Measurements from ENCODE around the gene FXN. TPM values are rescaled to one million over a fixed set of nuclear protein-coding genes. Genes with fewer than 3 reads are reported as not detected.
A peak's percentile ranks its signal among the peaks of the same experiment; 100 is the strongest.

FXN gene
- total RNA-seq, 1 donor from 2014 or later = 22.7 TPM

- no peaks in the 10 kb centered on the region for H3K36me3 Mint-ChIP-seq (ENCODE audit: low read depth, unreplicated experiment)
- Histone ChIP-seq H2AFZ (ENCODE audit: low read depth, low read length) (no peak overlapping the region), H4K20me1 (ENCODE audit: insufficient read depth, low read length) (no peaks in the 10 kb centered on the region), H3K4me3 (ENCODE audit: insufficient read depth, low read depth, low read length) (no peak overlapping the region), H3K9me3 (ENCODE audit: insufficient read depth, low read depth, low read length) (no peaks in the 10 kb centered on the region), H3K4me2 (ENCODE audit: low read length) (no peak overlapping the region), H3K27me3 (ENCODE audit: insufficient read depth, low read length) (no peaks in the 10 kb centered on the region), H3K4me1 (ENCODE audit: insufficient read depth, low read length) (no peaks in the 10 kb centered on the region), H3K79me2 (ENCODE audit: insufficient read depth, low read length) (no peaks in the 10 kb centered on the region), H3K36me3 (ENCODE audit: insufficient read depth, low read length) (no peaks in the 10 kb centered on the region), H3K27ac (ENCODE audit: low read depth, low read length) (no peak overlapping the region), H3K9ac (ENCODE audit: low read length) (no peak overlapping the region)
- peaks cover 5% of the 10 kb centered on the region for H3K4me1 Mint-ChIP-seq (ENCODE audit: low read depth, unreplicated experiment)
- DNase-seq (ENCODE audit: low read depth) (no peak), FAIRE-seq (no peak)
- peaks cover 3% of the 10 kb centered on the region for H3K27me3 Mint-ChIP-seq (ENCODE audit: low read depth, unreplicated experiment)
- no peaks in the 10 kb centered on the region for H3K9me3 Mint-ChIP-seq (ENCODE audit: unreplicated experiment)
- no peak overlapping the region for H3K4me3 Mint-ChIP-seq (ENCODE audit: unreplicated experiment)
- H3K27ac Mint-ChIP-seq (ENCODE audit: unreplicated experiment) = no peak overlapping the region
- TF ChIP-seq, protein P1, sequence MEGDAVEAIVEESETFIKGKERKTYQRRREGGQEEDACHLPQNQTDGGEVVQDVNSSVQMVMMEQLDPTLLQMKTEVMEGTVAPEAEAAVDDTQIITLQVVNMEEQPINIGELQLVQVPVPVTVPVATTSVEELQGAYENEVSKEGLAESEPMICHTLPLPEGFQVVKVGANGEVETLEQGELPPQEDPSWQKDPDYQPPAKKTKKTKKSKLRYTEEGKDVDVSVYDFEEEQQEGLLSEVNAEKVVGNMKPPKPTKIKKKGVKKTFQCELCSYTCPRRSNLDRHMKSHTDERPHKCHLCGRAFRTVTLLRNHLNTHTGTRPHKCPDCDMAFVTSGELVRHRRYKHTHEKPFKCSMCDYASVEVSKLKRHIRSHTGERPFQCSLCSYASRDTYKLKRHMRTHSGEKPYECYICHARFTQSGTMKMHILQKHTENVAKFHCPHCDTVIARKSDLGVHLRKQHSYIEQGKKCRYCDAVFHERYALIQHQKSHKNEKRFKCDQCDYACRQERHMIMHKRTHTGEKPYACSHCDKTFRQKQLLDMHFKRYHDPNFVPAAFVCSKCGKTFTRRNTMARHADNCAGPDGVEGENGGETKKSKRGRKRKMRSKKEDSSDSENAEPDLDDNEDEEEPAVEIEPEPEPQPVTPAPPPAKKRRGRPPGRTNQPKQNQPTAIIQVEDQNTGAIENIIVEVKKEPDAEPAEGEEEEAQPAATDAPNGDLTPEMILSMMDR (IDR thresholded peaks at IDR 0.05; ENCODE audit: insufficient read depth, low read depth, low read length) = no peak
- no peak for TF ChIP-seq EZH2 (IDR thresholded peaks at IDR 0.05; ENCODE audit: insufficient read depth, low read length)
These were observed 80.1 kb downstream of the FXN start for GRCh38 chr9:69115621-69116020.

DNA sequence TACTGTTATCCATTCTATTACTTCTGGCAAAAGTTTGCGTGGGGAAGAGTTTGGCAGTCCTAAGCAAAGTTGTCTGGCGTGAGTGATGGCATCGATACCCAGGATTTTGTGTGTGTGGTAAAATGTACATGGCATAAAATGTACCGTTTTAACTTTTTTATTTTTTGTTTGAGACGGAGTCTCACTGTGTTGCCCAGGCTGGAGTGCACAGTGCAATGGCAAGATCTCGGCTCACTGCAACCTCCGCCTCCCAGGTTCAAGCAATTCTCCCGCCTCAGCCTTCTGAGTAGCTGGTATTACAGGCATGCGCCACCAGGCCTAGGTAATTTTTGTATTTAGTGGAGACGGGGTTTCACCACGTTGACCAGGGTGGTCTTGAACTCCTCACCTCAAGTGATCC is 83.1 kb downstream of the FXN start:
- no peak overlapping the region for H3K27ac ChIP-seq (ENCODE audit: low read depth, low read length)
- no peak overlapping the region for H3K4me3 Mint-ChIP-seq (ENCODE audit: unreplicated experiment)
- H3K4me2 ChIP-seq (ENCODE audit: low read length) = no peak overlapping the region
- H3K9ac ChIP-seq (ENCODE audit: low read length) = no peak overlapping the region
- no peaks in the 10 kb centered on the region for H3K9me3 ChIP-seq (ENCODE audit: insufficient read depth, low read depth, low read length)
- H3K4me1 ChIP-seq (ENCODE audit: insufficient read depth, low read length) = peaks cover 10% of the 10 kb centered on the region
- DNase-seq (ENCODE audit: low read depth) (no peak), FAIRE-seq (no peak)
- no peaks in the 10 kb centered on the region for H4K20me1 ChIP-seq (ENCODE audit: insufficient read depth, low read length)
- peaks cover 10% of the 10 kb centered on the region for H3K4me1 Mint-ChIP-seq (ENCODE audit: low read depth, unreplicated experiment)
- H3K4me3 ChIP-seq (ENCODE audit: insufficient read depth, low read depth, low read length) = no peak overlapping the region
- H3K27me3 ChIP-seq (ENCODE audit: insufficient read depth, low read length) = no peaks in the 10 kb centered on the region
- no peak overlapping the region for H3K27ac Mint-ChIP-seq (ENCODE audit: unreplicated experiment)
- H3K27me3 Mint-ChIP-seq (ENCODE audit: low read depth, unreplicated experiment) = peaks cover 3% of the 10 kb centered on the region
- H3K36me3 Mint-ChIP-seq (ENCODE audit: low read depth, unreplicated experiment) = no peaks in the 10 kb centered on the region
- H2AFZ ChIP-seq (ENCODE audit: low read depth, low read length) = no peak overlapping the region
- no peaks in the 10 kb centered on the region for H3K79me2 ChIP-seq (ENCODE audit: insufficient read depth, low read length)
- H3K36me3 ChIP-seq (ENCODE audit: insufficient read depth, low read length) = no peaks in the 10 kb centered on the region
- no peak for TF ChIP-seq EZH2 (IDR thresholded peaks at IDR 0.05; ENCODE audit: insufficient read depth, low read length)
- TF ChIP-seq, protein P1 (IDR thresholded peaks at IDR 0.05; ENCODE audit: insufficient read depth, low read depth, low read length) = no peak
- H3K9me3 Mint-ChIP-seq (ENCODE audit: unreplicated experiment) = no peaks in the 10 kb centered on the region

DNA sequence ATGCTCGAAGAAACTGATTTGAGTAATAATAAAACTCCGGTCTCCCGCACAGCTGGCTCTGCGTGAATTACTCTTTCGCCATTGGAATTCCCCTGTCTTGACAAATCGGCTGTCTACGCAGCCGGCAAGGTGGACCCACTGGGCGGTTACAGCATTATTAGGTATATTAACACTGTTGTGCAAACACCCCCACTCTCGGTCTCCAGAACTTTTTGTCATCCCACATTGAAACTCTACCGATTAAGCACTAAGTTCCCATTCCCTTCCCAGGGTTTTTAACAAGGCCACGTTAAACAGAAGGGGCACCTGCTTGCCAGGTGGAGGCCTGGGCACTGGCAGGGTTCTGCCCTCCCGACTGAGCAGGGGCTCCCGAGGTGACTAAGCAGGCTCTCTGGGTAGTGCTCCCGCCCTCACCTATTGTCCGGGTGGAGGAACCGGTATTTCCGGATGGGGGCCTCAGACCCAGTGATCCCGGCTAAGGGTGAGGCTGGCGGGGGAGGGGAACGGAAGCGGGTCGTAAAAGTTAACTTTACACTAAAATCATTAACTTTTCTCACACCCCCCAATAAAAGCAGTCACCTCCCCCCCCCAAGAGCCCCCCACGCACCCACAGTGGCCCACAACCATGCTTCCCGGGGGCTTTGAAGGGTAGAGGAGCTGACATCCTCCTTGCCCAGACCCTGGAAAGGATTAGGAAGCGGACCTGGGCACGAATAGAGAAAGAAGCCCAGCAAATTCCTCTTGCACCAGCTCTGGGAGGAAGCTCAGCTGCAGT is 85.0 kb downstream of the FXN start:
- FAIRE-seq = no peak
- no peaks in the 10 kb centered on the region for H3K9me3 Mint-ChIP-seq (ENCODE audit: unreplicated experiment)
- TF ChIP-seq, protein P1 (IDR thresholded peaks at IDR 0.05; ENCODE audit: insufficient read depth, low read depth, low read length) = no peak
- no peak for TF ChIP-seq EZH2 (IDR thresholded peaks at IDR 0.05; ENCODE audit: insufficient read depth, low read length)
- H3K27me3 ChIP-seq (ENCODE audit: insufficient read depth, low read length) = no peaks in the 10 kb centered on the region
- peak overlapping the region; percentile 85 for H3K4me3 ChIP-seq (ENCODE audit: insufficient read depth, low read depth, low read length)
- H3K27ac ChIP-seq (ENCODE audit: low read depth, low read length) = no peak overlapping the region
- DNase-seq (ENCODE audit: low read depth) = no peak
- H3K4me2 ChIP-seq (ENCODE audit: low read length) = peak overlapping the region; percentile 99
- H3K79me2 ChIP-seq (ENCODE audit: insufficient read depth, low read length) = no peaks in the 10 kb centered on the region
- H3K9ac ChIP-seq (ENCODE audit: low read length) = peak overlapping the region; percentile 83
- peak overlapping the region; percentile 77 for H3K27ac Mint-ChIP-seq (ENCODE audit: unreplicated experiment)
- no peaks in the 10 kb centered on the region for H4K20me1 ChIP-seq (ENCODE audit: insufficient read depth, low read length)
- peak overlapping the region; percentile 73 for H2AFZ ChIP-seq (ENCODE audit: low read depth, low read length)
- H3K36me3 ChIP-seq (ENCODE audit: insufficient read depth, low read length) = no peaks in the 10 kb centered on the region
- no peaks in the 10 kb centered on the region for H3K36me3 Mint-ChIP-seq (ENCODE audit: low read depth, unreplicated experiment)
- peak overlapping the region; percentile 80 for H3K4me3 Mint-ChIP-seq (ENCODE audit: unreplicated experiment)
- H3K4me1 ChIP-seq (ENCODE audit: insufficient read depth, low read length) = peaks cover 10% of the 10 kb centered on the region
- H3K4me1 Mint-ChIP-seq (ENCODE audit: low read depth, unreplicated experiment) = peaks cover 10% of the 10 kb centered on the region
- peaks cover 3% of the 10 kb centered on the region for H3K27me3 Mint-ChIP-seq (ENCODE audit: low read depth, unreplicated experiment)
- no peaks in the 10 kb centered on the region for H3K9me3 ChIP-seq (ENCODE audit: insufficient read depth, low read depth, low read length)
